ENCODE data around the gene RXRA.

Gene RXRA

GRCh38 chr9:134344068-134344799 is 18.0 kb downstream of the RXRA start:
- Histone ChIP-seq H4K20me1 (peaks cover 76 to 100% (median 97%) of the 10 kb centered on the region in 11 experiments), H3K4me2 (peak overlapping the region; percentile 87 to 99 (median 92)), H3K27ac (peak overlapping the region; percentile 45 to 95 (median 86); a peak in 21 of 22 replicates)

GRCh38 chr9:134344800-134345310 is 18.6 kb downstream of the RXRA start:
- peak overlapping the region in 3 of 10 experiments; percentile 3 to 59 (median 43); a peak in 4 of 20 replicates for H3K4me3 ChIP-seq
- H3K4me1 ChIP-seq: peaks cover 99 to 100% (median 100%) of the 10 kb centered on the region in 10 experiments
- peak overlapping the region; percentile 87 to 99 (median 92) for H3K4me2 ChIP-seq
- no peaks in the 10 kb centered on the region for H3K9me3 ChIP-seq (replicated peaks in 1 of 11)
- no peak for TF ChIP-seq Cebpa-rat (IDR thresholded peaks at IDR 0.05)
- peaks cover 76 to 100% (median 97%) of the 10 kb centered on the region in 11 experiments for H4K20me1 ChIP-seq
- peak overlapping the region; percentile 45 to 95 (median 86); a peak in 21 of 22 replicates for H3K27ac ChIP-seq
- H3K9ac ChIP-seq: peak overlapping the region; percentile 49 to 79 (median 67); a peak in 20 of 22 replicates
- peaks cover 0 to 11% (median 0%) of the 10 kb centered on the region in 11 experiments; a peak in 3 of 22 replicates for H3K36me3 ChIP-seq
- H3K27me3 ChIP-seq: no peaks in the 10 kb centered on the region

More at GRCh38 chr9:134344068-134344799, 18.0 kb downstream of the RXRA start:
- Histone ChIP-seq H3K36me3 (peaks cover 0 to 11% (median 0%) of the 10 kb centered on the region in 11 experiments; a peak in 3 of 22 replicates), H3K27me3 (no peaks in the 10 kb centered on the region), H3K4me3 (peak overlapping the region in 6 of 10 experiments; percentile 3 to 59 (median 36); a peak in 10 of 20 replicates), H3K4me1 (peaks cover 100% of the 10 kb centered on the region in 10 experiments), H3K9me3 (replicated peaks in 1 of 11) (no peaks in the 10 kb centered on the region), H3K9ac (peak overlapping the region; percentile 49 to 79 (median 67); a peak in 21 of 22 replicates)
- no peak for TF ChIP-seq Cebpa-rat (IDR thresholded peaks at IDR 0.05)

- Histone ChIP-seq H3K4me3 (no peak overlapping the region), H3K36me3 (peaks cover 0 to 16% (median 0%) of the 10 kb centered on the region in 11 experiments; a peak in 4 of 22 replicates), H3K27ac (peak overlapping the region in 1 of 11 experiments; percentile 88; a peak in 1 of 22 replicates), H3K9ac (peak overlapping the region in 1 of 11 experiments; percentile 74; a peak in 2 of 22 replicates), H3K4me1 (peaks cover 99 to 100% (median 100%) of the 10 kb centered on the region in 10 experiments), H4K20me1 (peaks cover 76 to 100% (median 97%) of the 10 kb centered on the region in 11 experiments), H3K27me3 (no peaks in the 10 kb centered on the region), H3K4me2 (peak overlapping the region; percentile 87 to 99 (median 92)), H3K9me3 (replicated peaks in 1 of 11) (no peaks in the 10 kb centered on the region)
- no peak for TF ChIP-seq Cebpa-rat (IDR thresholded peaks at IDR 0.05)
Observed at GRCh38 chr9:134345737-134346136, 19.5 kb downstream of the RXRA start.

- H3K27ac ChIP-seq: peak overlapping the region in 1 of 11 experiments; percentile 32; a peak in 2 of 22 replicates
- peaks cover 0 to 19% (median 0%) of the 10 kb centered on the region in 11 experiments; a peak in 4 of 22 replicates for H3K36me3 ChIP-seq
- no peak overlapping the region for H3K4me3 ChIP-seq
- peak overlapping the region; percentile 87 to 99 (median 92) for H3K4me2 ChIP-seq
- no peaks in the 10 kb centered on the region for H3K27me3 ChIP-seq
- H3K4me1 ChIP-seq: peaks cover 99 to 100% (median 100%) of the 10 kb centered on the region in 10 experiments
- H3K9me3 ChIP-seq (replicated peaks in 1 of 11): no peaks in the 10 kb centered on the region
- TF ChIP-seq Cebpa-rat (IDR thresholded peaks at IDR 0.05): no peak
- peaks cover 80 to 100% (median 98%) of the 10 kb centered on the region in 11 experiments for H4K20me1 ChIP-seq
- peak overlapping the region in 3 of 11 experiments; percentile 7 to 74 (median 16); a peak in 4 of 22 replicates for H3K9ac ChIP-seq
Observed at GRCh38 chr9:134346151-134346550, 19.9 kb downstream of the RXRA start.

GRCh38 chr9:134346840-134347583 is 20.8 kb downstream of the RXRA start:
- H3K27ac ChIP-seq: peak overlapping the region in 2 of 11 experiments; percentile 10 to 28; a peak in 2 of 22 replicates
- H3K9me3 ChIP-seq (replicated peaks in 1 of 11): no peaks in the 10 kb centered on the region
- H3K4me3 ChIP-seq: no peak overlapping the region; a peak in 1 of 20 replicates
- H3K9ac ChIP-seq: peak overlapping the region in 8 of 11 experiments; percentile 4 to 57 (median 38); a peak in 11 of 22 replicates
- H3K36me3 ChIP-seq: peaks cover 0 to 19% (median 0%) of the 10 kb centered on the region in 11 experiments; a peak in 4 of 22 replicates
- H3K4me1 ChIP-seq: peaks cover 99 to 100% (median 100%) of the 10 kb centered on the region in 10 experiments
- peaks cover 83 to 100% (median 100%) of the 10 kb centered on the region in 11 experiments for H4K20me1 ChIP-seq
- no peaks in the 10 kb centered on the region for H3K27me3 ChIP-seq
- H3K4me2 ChIP-seq: peak overlapping the region; percentile 87 to 99 (median 92)
- TF ChIP-seq Cebpa-rat (IDR thresholded peaks at IDR 0.05): no peak

- H4K20me1 ChIP-seq: peaks cover 91 to 100% (median 100%) of the 10 kb centered on the region in 11 experiments
- peak overlapping the region; percentile 68 to 99 (median 92) for H3K4me2 ChIP-seq
- H3K9me3 ChIP-seq (replicated peaks in 1 of 11): no peaks in the 10 kb centered on the region
- no peak overlapping the region; a peak in 2 of 20 replicates for H3K4me3 ChIP-seq
- no peak for TF ChIP-seq Cebpa-rat (IDR thresholded peaks at IDR 0.05)
- no peaks in the 10 kb centered on the region for H3K27me3 ChIP-seq
- peaks cover 0 to 19% (median 0%) of the 10 kb centered on the region in 11 experiments; a peak in 4 of 22 replicates for H3K36me3 ChIP-seq
- peaks cover 99 to 100% (median 100%) of the 10 kb centered on the region in 10 experiments for H3K4me1 ChIP-seq
- H3K9ac ChIP-seq: peak overlapping the region in 7 of 11 experiments; percentile 4 to 57 (median 35); a peak in 11 of 22 replicates
- peak overlapping the region in 1 of 11 experiments; percentile 28; a peak in 1 of 22 replicates for H3K27ac ChIP-seq
Observed at GRCh38 chr9:134347996-134348395, 21.7 kb downstream of the RXRA start.

- Histone ChIP-seq H4K20me1 (peaks cover 93 to 100% (median 100%) of the 10 kb centered on the region in 11 experiments), H3K27me3 (no peaks in the 10 kb centered on the region), H3K4me2 (peak overlapping the region; percentile 68 to 99 (median 92)), H3K9me3 (replicated peaks in 1 of 11) (no peaks in the 10 kb centered on the region), H3K27ac (no peak overlapping the region), H3K4me3 (no peak overlapping the region; a peak in 2 of 20 replicates), H3K4me1 (peaks cover 98 to 100% (median 100%) of the 10 kb centered on the region in 10 experiments), H3K9ac (peak overlapping the region in 4 of 11 experiments; percentile 32 to 57 (median 48); a peak in 6 of 22 replicates), H3K36me3 (peaks cover 0 to 19% (median 0%) of the 10 kb centered on the region in 11 experiments; a peak in 4 of 22 replicates)
- TF ChIP-seq Cebpa-rat (IDR thresholded peaks at IDR 0.05): no peak
Observed at GRCh38 chr9:134348404-134349155, 22.3 kb downstream of the RXRA start.

Measured in BLaER1 treated with 17β-estradiol and CSF1 and Interleukin-3, amounts not matched to agents 10 nM and 100 nM (cell line).